Heart right ventricle (tissue), 16 donors: ENCODE data around the gene CABLES1. TPM values are rescaled to one million over a fixed set of nuclear protein-coding genes. Genes with fewer than 3 reads are reported as not detected.
A peak's percentile ranks its signal among the peaks of the same experiment; 100 is the strongest.

ENCODE experiments used
- ATAC-seq, 8 donors: fragments of 200-7000 bp; cut with Tn5 transposase; one replicate each; pipeline ENCODE4 v1.9.1; 2020; ENCODE audit warnings: mild to moderate bottlenecking in 8 of 8, moderate library complexity in 8 of 8, moderate number of reproducible peaks in 1 of 8
- DNase-seq, 2 donors: peaks; one replicate each; pipeline ENCODE4 v3.0.0-alpha.2; 2020
- H3K27ac ChIP-seq, 10 donors: fragments of 200-600 bp; sonication (generic) in 2 of 10; one replicate each; pipeline versions ENCODE4 v1.5.0 to v1.8.0; 2020 to 2022; ENCODE audit warnings: mild to moderate bottlenecking in 3 of 10
- H3K27me3 ChIP-seq, 7 donors: fragments of 200-600 bp; one replicate each; pipeline ENCODE4 v1.8.0; 2021 to 2022; ENCODE audit warnings: mild to moderate bottlenecking in 2 of 7
- H3K36me3 ChIP-seq, 9 donors: fragments of 200-600 bp; sonication (generic) in 1 of 9; one replicate each; pipeline versions ENCODE4 v1.5.0 to v1.8.0; 2020 to 2022; ENCODE audit warnings: mild to moderate bottlenecking in 2 of 9
- H3K4me1 ChIP-seq, 9 donors: fragments of 200-600 bp; sonication (generic) in 1 of 9; one replicate each; pipeline versions ENCODE4 v1.5.0 to v1.8.0; 2020 to 2022; ENCODE audit warnings: mild to moderate bottlenecking in 4 of 9
- H3K4me3 ChIP-seq, 10 donors: fragments of 200-600 bp; sonication (generic) in 2 of 10; one replicate each; pipeline versions ENCODE4 v1.5.0 to v1.8.0; 2020 to 2022; ENCODE audit warnings: mild to moderate bottlenecking in 7 of 10, moderate library complexity in 2 of 10
- H3K9me3 ChIP-seq, 11 donors: fragments of 200-600 bp in 10 of 11; sonication (generic) in 2 of 11; one replicate each; pipeline versions ENCODE4 v1.5.0 to v1.8.0; 2013 to 2022; ENCODE audit warnings: mild to moderate bottlenecking in 2 of 11, control low read depth in 1 of 11, moderate library complexity in 1 of 11
- CTCF ChIP-seq, 9 donors: fragments of 200-600 bp; sonication (generic) in 2 of 9; IDR thresholded peaks; one replicate each; pipeline versions ENCODE4 v1.5.0 to v1.8.0; 2021 to 2022; ENCODE audit warnings: antibody characterized with exemption in 9 of 9, mild to moderate bottlenecking in 5 of 9, moderate library complexity in 1 of 9
- WGBS, 2 donors: extraction: QIAGEN DNeasy Blood & Tissue Kit; methylation state at CpG; one replicate each; pipeline ENCODE4 v1.1.7; 2013; ENCODE audit warnings: inconsistent platforms in 1 of 2; 5-methylcytosine and 5-hydroxymethylcytosine counted together
- intact Hi-C, 10 donors: fragments of 100-400 bp; cut with DNase I; formaldehyde crosslinking; loops; one replicate each; pipeline versions ENCODE4 v1.11.1 to v1.14.2; 2022
- polyA plus RNA-seq, 2 donors: library from polyadenylated mRNA; stranded (reverse); fragments of 200-250 nt; gene quantifications; one replicate each; pipeline ENCODE4 v1.2.3, GENCODE V29; 2013
- total RNA-seq, 10 donors: library from RNA; stranded (reverse); fragmentation: NEBNext Ultra II Directional in 3 of 10; extraction: Animal tissue kit (Norgen Biotek cat#: 25700) in 3 of 10; gene quantifications; one replicate each; pipeline versions ENCODE4 v1.2.1 to v1.2.4, GENCODE V29; 2021 to 2023
- donor health status: Arrhythmogenic right ventricular cardiomyopathy.
- donor health status: ischemic (EF 13 %, LVEDD 7.1; RV severe dilation, severe dysfunction).
- donor health status: healthy with polysubstance abuse.
- donor health status: DM: no; HTN: yes; CAD: no.
- donor health status: DM: no; HTN: no; CAD: no.
- donor health status: ischemic (EF 25% LVEDD 6.9; RV normal size, moderate dysfunction).
- donor health status: ischemic (EF 25% LVEDD 5.7; RV mildly dilated, moderate dysfunction).
- donor health status: healthy.
- donor health status: DM: yes; HTN: yes; CAD: no.
- donor health status: Ischemic cardiomyopathy.
- donor health status: ischemic (EF 35%, LVEDD 5.7; RV mildly dilated, moderate dysfunction).
- donor health status: nonischemic (EF 11% LVEDD 7.7; RV severe dilation, severe dysfunction).
- donor health status: DM: yes; HTN: yes; CAD: no.
- donor health status: PGD.
- donor health status: ischemic (EF 29% LVEDD 5.4; RV normal size, mild dysfunction).
- donor health status: nonischemic (EF 23%, LVEDD 6.1; RV moderate dilation, normal function).

The CABLES1 gene
- total and polyA plus RNA-seq, 12 donors, result 1.0 to 2.2 (median 1.8) TPM

GRCh38 chr18:23306822-23307221, 171.5 kb downstream of the CABLES1 start:
- H3K4me1 ChIP-seq, result peaks cover 0 to 21% (median 0%) of the 10 kb centered on the region in 9 donors
- H3K27ac ChIP-seq, result no peak overlapping the region
- intact Hi-C loops, result no loop called here
- no peaks in the 10 kb centered on the region for H3K9me3 ChIP-seq
- no peak overlapping the region for H3K4me3 ChIP-seq
- 75 to 81% methylated on average over 6 of the region's 6 CpGs for WGBS, 2 donors
- ATAC-seq, result no peak
- no peaks in the 10 kb centered on the region for H3K36me3 ChIP-seq
- no peak for TF ChIP-seq CTCF (IDR thresholded peaks at IDR 0.05)
- no peaks in the 10 kb centered on the region for H3K27me3 ChIP-seq
- no peak for DNase-seq

GRCh38 chr18:23307567-23308295, 172.4 kb downstream of the CABLES1 start:
- TF ChIP-seq CTCF (IDR thresholded peaks at IDR 0.05), result no peak
- Histone ChIP-seq H3K4me3 (no peak overlapping the region), H3K36me3 (no peaks in the 10 kb centered on the region), H3K27me3 (no peaks in the 10 kb centered on the region), H3K27ac (peak overlapping the region in 1 of 10 donors; percentile 65), H3K9me3 (no peaks in the 10 kb centered on the region), H3K4me1 (peaks cover 0 to 25% (median 7%) of the 10 kb centered on the region in 9 donors)
- intact Hi-C loops, result no loop called here
- DNase-seq, result no peak
- 77 to 78% methylated on average over 14 of the region's 14 CpGs for WGBS, 2 donors
- ATAC-seq, result peak in 2 of 8 donors; percentile 24 to 41

Other genes with a start within 250 kb of the CABLES1 start
- 10 to 100 TPM in 1 of 10 donors, 1 to 10 TPM in 9; 4.0 to 13.5 (median 7.1) TPM for gene RBBP8, start 202.2 kb upstream of the CABLES1 start, total RNA-seq
- 10 to 100 TPM in 1 of 2 donors, 1 to 10 TPM in 1; 7.8 to 12.7 TPM for gene RBBP8, start 202.2 kb upstream of the CABLES1 start, polyA plus RNA-seq